HG03342 (cell line): ENCODE data around the gene IWS1.
"Not testable (repeated sequence)": the region's sequence is repeated elsewhere in the genome, so short reads cannot be mapped to it uniquely, and the experiment has no call there.

Experiments used
- ATAC-seq: cut with Tn5 transposase; IDR thresholded peaks from one replicate; pipeline ENCODE4 v1.9.1; 2021; ENCODE audit warnings: mild to moderate bottlenecking, moderate library complexity; ENCODE audit not compliant: unreplicated experiment

Gene IWS1

DNA sequence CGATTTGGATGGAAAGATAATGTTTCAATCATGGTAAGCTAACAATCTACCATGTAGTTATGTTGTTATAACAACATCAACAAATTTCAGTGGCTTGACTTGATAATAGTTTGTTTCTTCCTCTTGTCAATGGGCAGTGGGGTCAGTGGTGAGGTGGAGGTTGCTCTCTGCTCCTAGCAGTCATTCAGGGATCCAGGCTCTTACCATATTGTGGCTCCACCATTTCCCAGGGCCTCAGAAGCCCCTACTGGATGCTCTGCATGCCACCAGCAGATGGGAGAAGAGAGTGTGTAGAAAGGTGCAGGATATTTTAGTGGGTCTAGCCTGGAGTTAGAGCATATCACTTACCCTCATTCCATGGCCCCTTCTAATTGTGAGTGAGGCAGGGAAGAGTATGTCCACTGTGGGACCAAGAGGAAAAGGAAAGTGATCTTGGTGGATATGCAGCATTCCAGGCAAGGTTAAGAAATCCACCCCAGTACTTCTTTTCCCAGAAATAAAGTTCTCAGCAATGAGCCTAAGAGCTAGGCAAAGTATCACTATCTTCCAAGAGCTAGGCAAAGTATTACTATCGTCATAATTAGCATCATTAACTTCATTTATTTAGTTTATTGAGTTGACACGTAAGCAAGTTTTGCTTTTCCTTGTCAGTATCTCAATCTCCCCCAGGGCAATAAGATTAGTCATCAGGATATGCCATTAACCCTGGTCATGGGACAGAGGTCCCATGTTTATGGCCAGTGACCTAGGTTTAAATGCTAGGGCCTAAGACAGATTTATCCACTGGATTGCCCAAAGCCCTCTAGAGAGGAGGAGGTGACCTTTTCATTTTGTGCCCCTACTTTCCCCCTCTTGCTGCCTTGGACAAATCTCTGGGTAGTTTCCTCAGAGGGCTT is 4.2 kb upstream of the IWS1 start:
- no peak for ATAC-seq

DNA sequence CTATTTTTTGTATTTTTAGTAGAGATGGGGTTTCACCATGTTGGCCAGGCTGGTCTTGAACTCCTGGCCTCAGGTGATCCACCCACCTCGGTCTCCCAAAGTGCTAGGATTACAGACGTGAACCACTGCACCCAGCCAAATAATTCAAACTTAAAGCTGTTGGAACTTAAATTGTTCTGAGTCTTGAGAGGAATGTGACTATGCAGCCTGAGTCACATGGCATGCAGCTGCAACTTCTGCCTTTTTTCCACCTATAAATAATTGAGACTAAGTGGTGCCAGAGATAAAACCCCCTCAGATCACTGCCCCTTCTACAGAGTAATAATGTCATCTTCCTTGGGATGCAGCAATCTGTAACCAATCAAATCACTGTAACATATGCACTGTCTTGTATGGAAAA is 3.1 kb upstream of the IWS1 start:
- not testable (repeated sequence) for ATAC-seq

DNA sequence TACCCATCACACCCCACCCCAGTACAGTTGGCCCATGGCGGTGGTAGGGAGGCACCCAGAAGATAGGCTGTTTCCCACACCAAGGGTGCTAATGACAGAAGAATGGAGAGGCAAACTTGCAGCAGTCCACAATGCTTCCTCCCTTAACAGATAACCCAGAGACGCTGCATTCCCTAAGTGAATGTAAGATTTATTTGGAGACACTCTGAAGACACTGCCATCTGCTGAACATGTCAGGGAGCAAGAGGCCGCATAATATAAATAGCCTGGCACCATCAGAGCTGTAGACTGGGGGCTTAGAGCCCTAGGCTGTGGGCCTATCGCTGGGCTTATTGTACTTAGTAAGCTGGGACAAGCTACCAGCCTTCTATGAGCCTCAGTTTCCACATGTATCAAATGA is 2.2 kb upstream of the IWS1 start:
- ATAC-seq: no peak

DNA sequence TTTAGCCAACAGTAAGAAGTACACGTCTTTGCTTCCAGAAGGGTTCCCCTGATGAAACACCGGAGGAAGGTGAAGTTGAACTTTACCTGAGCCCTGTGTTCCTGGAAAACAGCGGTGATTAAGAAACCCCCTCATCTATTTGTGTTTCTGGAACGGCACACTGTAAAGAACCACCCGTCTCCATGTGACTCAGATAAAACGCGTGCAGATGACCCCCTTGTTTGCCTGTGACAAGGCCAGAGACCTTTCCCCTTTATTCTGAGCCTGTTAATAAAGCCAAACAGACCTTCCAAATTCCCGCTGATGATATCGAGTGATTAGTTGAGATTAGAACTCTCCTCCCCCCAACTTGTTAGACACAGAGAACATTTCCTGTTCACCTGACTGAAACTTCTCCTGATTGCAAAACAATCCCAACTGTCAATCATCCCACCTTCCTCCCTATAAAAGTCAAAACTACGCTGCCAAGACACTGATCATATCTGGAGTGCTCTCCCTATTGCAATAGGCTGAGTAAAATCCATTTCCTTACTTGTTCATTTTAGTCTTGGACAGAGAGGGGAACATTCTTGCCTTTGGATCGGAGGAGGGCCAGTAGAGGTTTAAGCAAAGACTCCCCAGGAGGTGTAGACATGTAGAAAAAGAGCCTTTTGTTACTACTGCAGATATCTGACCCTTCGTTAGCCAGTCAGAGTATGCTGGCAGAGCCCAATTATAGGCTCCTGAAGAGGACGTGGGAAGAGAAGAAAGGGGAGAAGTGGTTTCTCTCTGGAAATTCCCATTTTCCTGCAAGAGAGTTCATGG is 914 bp upstream of the IWS1 start:
- no peak for ATAC-seq

DNA sequence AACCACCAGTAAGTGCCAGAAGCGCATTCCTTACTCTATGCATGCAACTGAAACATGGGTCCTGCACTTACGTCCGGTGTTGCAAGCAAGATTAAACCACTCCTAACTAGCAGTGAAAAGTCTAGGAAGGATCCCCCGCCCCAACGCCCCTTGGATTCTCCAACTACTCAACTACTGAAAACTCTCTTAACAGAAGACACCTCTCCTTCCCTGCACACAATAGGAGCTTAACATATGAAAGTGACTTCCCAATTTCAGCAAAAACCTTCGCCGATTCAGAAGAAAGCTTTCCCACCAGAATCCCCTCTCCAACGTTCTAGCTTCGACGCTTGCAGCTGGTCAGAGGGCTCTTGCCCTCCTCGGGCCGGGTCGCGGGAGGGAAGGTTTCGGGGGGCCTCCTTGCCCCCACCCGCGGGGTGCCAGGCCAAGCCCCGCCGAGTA is 578 bp downstream of the IWS1 start:
- no peak for ATAC-seq

DNA sequence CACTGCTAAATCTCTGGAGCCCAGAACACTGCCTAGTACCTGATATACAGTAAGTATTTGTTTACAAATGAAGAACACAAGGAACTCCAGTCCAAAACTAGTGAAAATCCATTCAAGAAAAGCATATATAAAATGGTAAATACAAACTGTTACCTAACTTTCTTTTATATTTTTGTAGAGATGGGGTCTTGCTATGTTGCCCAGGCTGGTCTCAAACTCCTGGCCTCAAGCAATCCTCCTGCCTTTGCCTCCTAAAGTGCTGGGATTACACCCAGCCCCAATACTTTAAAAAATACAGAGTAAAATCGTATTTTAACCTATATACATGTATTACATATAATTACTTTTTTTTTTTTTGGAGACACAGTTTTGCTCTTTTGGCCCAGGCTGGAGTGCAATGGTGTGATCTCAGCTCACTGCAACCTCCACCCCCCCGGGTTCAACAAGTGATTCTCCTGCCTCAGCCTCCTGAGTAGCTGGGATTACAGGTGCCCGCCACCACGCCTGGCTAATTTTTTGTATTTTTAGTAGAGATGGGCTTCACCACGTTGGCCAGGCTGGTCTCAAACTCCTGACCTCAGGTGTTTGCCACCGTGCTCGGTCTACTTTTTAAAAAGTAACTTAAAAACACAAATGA is 2.0 kb downstream of the IWS1 start:
- ATAC-seq: not testable (repeated sequence)

DNA sequence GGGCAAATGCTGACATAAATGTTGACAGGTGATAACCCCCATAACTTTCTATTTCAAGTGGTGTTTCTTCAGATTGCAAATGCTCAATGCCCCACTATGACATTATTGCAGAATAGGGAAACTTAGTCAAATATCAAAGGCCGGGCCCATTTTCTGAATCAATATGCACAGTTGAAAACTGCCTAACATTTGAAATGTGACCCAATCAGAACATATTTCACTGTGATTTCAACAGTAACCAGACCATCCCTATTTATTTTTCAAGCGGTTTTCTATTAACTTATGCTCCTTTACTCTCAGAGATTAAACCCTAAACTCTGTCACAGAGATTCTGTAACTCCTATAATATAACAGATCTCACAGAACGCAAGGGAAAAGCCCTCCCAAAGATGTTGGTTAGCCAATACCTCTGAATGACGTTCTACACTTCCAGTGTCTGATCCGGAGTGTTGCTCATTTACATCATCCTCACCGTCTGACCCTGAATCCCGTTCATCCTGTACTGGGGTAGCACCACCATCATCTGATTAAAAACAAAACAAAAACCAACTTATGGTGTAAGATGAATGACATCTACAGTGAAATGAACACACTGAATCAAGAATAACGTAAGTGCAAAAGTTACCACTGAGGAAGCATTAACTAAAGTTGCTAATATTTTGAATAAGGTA is 2.9 kb downstream of the IWS1 start:
- ATAC-seq: no peak

DNA sequence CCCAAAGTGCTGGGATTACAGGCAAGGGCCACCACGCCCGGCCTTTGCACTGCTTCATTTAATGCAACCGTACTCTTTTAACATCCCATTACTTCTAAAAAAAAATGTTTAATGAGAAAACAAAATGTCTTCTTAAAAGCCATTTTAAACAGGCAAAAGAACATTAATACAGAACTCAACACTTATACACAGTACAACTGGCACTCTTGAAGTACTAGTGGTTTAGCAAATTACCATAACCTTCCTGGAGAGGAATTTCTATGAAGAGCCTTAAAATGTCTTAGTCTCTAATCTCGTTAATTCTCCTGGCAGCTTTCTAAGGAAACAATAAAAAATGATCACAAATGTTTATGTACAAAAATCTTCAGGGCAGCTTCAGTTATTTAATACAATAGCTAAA is 5.9 kb downstream of the IWS1 start:
- no peak for ATAC-seq

DNA sequence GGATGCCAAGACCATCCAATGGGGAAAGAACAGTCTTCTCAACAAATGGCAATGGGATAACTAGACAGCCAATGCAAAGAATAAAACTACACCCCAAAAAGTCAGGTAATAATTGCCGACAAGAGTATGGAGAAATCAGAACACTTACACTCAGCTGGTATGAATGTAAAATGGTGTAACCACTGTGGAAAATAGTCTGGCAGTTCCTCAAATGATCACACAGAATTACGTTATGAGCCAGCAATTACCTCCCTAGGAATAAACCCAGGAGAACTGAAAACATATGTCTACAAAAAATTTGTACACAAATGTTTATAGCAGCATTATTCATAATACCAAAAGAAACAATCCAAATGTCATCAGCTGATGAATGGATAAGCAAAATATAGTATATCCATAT is 8.8 kb downstream of the IWS1 start:
- no peak for ATAC-seq

DNA sequence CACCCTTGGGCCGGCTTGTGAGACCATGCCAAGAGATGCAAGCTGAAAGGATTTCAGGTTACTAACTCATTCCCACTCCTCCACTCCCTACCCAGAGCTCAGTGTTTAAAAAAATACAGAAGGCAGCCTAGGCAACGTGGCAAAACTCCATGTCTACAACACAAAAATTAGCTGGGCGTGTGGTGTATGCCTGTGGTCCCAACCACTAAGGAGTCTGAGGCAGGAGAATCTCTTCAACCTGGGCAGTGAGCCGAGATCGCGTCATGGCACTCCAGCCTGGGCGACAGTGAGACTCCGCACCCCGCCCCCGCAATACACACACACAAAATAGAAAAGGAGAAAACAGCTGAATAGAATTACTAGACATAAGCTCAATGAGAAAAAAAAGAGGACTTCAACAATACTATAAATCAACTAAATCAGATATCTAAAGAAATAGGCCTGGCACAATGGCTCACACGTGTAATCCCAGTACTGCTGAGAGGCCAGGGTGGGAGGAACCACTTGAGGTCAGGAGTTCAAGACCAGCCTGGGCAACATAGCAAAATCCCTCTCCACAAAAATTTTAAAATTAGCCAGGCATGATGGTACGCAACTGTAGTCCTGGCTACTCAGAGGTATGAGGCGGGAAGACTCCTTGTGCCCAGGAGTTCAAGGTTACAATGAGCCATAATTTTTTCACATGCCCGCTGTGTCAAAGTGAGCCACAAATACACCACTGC is 10.1 kb downstream of the IWS1 start:
- no peak for ATAC-seq

DNA sequence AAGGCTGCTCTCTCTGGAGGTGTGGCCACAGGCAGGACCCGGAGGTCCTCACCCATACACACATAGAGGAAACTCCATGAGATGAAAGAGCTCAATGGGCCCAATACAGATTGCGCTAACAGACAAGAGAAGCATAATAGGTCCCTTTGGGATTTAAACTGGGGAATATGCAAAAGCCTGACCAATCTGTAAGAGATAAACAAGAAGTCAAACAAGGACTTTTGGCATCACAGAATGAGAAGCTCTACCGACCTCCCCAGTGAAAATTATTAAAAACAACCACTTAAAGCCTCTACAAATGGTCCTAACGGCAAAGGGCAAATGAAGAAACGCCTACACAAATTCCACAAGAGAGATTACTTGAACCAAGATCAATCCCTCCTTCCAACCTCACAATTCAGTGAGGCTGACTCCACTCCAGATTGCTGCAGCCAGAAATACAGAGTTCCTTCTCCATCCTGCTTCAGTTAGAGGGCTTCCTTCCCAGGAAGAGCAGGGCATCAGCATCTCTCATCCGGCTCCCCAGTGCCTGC is 10.8 kb downstream of the IWS1 start:
- no peak for ATAC-seq

DNA sequence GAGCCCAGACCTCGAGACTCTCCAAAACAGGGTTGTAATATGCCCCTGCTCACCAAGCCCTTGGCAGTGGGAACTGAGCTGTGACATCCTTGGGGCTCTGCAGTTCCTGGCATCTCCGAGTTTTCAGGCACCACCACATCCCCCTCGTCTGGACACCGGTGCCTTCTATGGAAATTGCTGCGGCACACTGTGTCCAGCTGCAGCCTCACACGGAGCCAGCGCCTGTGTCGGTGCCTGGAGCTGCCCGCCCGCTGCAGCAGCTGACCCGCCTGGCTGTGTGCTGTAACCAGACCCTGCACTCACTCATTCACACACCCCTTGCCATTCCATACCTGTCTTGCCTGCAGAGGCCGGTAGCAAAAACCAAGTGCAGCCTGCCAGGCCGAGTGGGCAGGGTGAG is 11.8 kb downstream of the IWS1 start:
- no peak for ATAC-seq

DNA sequence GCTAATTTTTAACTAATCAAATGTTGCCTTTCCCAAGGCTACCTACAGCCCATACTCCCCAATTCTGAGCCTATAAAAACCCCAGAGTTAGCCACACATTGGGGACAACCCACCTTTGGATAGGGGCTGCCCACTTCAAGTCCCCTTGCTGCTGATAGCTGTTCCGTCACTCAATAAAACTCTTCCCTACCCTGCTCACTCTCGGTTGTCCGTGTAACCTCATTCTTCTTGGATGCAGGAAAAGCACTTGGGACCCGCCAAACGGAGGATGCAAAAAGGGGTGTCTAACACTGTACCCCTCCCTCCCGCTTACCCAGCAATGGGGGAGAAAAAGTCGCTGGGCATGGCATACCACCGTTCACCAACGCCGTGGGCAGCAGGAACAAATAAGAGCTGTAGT is 12.2 kb downstream of the IWS1 start:
- no peak for ATAC-seq

DNA sequence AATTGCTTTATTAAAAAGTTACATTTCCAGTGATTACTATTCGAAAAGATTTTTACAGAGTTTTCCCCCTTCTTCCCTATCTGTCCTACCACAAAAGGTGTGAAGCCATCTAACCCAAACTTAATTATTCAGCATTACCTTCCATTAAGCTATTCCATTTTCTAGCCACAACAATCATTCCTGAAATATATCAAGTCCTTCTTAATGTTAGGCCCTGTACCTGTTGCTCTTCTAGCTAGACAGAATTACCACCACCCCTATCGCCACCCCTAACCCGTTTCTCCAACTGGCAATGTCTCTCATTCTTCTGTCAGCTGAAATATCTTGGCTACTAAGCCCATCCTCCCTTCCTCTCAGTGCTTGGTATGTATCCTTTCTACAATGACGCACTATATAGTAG is 13.9 kb downstream of the IWS1 start:
- no peak for ATAC-seq

DNA sequence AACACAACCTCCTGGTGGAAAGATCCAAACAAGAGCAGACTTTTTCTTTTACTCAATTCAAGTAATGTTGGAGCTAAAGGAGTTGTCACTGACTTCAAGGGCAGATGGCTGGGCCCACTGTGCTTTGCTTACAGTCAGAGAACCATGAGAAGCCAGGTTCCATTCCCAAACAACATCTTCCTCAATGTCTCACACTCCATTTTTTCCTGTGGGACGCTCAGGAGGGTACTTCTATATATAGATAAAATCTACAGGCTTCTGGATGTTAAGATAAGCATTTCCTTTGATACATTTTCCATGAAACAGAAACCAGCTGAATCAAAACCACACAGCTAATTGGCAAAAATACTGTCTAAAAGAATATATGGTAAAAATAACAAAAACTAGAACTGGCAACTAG is 14.4 kb downstream of the IWS1 start:
- ATAC-seq: no peak

DNA sequence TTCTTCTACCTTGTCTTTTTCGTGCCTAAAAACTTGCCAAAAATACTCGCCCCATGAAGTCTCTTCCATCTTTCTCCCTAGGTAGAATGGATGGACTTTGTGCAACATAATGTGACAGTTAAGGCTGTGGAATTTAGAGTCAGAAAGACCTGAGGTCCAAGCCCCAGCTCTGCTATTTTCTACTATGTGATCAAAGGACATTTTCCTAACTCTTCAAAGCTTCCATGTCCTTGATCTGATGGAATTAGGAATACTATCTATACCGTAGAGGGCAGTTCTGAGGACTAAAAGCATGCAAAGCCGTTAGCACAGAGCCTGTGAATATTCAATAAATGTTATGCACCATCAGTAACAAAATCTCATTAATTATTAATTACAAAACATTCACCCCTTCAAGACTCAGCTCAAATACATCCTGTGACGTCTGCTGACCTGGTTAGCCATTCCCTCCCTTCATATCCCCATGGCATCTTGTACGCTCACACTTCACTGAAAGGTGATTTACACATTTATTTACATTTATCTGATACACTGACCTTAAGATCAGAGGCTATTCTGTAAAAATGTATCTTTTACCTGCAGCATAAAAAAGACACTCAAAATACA is 15.1 kb downstream of the IWS1 start:
- ATAC-seq: no peak

DNA sequence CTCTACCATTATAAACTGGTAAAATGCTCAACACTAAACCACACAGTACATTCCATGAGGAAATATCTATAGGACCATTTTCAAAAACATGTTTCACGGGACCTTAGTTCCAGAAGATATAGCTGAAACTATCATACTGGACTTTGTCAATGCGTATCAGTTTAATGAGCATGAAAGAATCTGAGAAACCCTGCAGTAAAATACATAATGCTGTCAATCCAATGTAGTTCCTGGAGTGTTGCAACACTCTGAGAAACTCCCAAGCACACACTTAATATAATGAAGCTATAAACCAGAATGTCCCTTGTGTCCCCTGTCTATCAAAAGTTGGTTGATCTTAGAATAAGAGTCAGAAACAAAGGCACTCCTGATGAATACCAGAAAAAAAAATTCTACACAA is 16.2 kb downstream of the IWS1 start:
- ATAC-seq: no peak

DNA sequence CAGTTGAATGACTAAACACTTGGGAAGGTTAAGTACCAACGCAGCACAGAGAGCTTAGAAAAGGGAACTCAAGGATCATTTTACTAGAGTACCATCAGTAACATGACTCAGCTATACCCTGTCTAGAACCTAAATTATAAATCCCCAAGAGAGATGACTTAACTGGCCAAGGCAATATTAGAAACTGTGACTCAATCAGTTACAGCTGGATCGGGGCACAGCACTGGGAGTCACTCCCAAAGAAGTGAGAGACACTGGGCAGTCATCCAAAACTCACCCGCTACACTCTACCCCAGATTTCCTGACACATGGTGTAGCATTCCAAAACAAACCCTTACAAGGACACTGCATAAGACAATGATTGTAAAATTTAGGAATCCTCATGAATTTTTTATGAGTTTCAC is 17.7 kb downstream of the IWS1 start:
- no peak for ATAC-seq

DNA sequence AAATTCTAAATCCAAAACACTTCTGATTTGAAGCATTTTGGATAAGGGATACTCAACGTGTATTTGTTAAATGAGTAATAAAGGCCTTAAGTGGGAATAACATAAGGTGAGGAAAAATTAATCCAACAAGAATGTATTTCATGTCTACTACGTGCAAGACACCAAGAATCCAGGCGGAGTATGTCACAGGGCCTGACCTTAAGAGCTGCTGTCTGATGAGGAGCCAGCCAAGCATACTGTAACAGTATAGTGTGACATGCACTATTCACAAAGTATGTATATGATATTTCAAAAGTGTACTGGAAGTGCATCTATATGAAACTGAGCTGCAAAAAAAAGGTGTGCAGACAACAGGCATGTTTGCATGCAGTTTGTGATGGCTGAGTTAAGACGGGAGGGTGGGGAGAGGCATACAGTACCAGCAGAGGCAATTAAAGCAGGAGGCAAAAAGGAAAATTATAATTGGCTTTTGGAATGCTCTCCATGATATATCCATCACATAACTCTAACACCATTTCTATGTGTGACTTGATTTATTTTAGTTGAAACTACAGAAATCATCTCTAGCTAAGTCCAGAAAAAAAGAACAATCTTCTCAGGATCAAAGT is 18.2 kb downstream of the IWS1 start:
- no peak for ATAC-seq
